Subcutaneous adipose tissue (tissue), 4 donors: ENCODE results near the gene TAP2. TPM values are rescaled to one million over a fixed set of nuclear protein-coding genes. Genes with fewer than 3 reads are reported as not detected.

Experiments used
- CTCF ChIP-seq: fragments of 450-650 bp; IDR thresholded peaks from one replicate; pipeline ENCODE4 v1.5.1; 2016; ENCODE audit warnings: low read depth, mild to moderate bottlenecking, control low read depth, antibody characterized with exemption, moderate library complexity
- total RNA-seq, 4 donors: library from RNA; depleted of rRNA; stranded (reverse); fragments of >200 nt; gene quantifications; one replicate each; pipeline ENCODE4 v1.1.0, GENCODE V29; 2016

Gene TAP2
- total RNA-seq, 4 donors from 2014 or later = 8.4 to 35.8 (median 9.6) TPM

- no peak for TF ChIP-seq CTCF
These were observed 5.7 kb upstream of the TAP2 start, which contains the start of gene PSMB8 for GRCh38 chr6:32843979-32844838. Gene PSMB8 (minus strand): TSS chr6:32844047. CDS start chr6:32843996, 51 bp downstream.

GRCh38 chr6:32843331-32843978 is 4.9 kb upstream of the TAP2 start:
- no peak for TF ChIP-seq CTCF

- TF ChIP-seq CTCF = no peak
These were observed 4.2 kb upstream of the TAP2 start for GRCh38 chr6:32842690-32843089.

GRCh38 chr6:32842021-32842650 is 3.6 kb upstream of the TAP2 start:
- TF ChIP-seq CTCF = no peak

GRCh38 chr6:32840604-32841246 is 2.2 kb upstream of the TAP2 start:
- no peak for TF ChIP-seq CTCF

GRCh38 chr6:32839356-32839755 is 817 bp upstream of the TAP2 start:
- no peak for TF ChIP-seq CTCF
